HG02981 (cell line): Measurements from ENCODE around the gene GRHL3.

ENCODE experiments used
- ATAC-seq: cut with Tn5 transposase; IDR thresholded peaks from one replicate; pipeline ENCODE4 v1.9.1; 2021; ENCODE audit warnings: mild to moderate bottlenecking, moderate library complexity; ENCODE audit not compliant: unreplicated experiment

Gene GRHL3

DNA sequence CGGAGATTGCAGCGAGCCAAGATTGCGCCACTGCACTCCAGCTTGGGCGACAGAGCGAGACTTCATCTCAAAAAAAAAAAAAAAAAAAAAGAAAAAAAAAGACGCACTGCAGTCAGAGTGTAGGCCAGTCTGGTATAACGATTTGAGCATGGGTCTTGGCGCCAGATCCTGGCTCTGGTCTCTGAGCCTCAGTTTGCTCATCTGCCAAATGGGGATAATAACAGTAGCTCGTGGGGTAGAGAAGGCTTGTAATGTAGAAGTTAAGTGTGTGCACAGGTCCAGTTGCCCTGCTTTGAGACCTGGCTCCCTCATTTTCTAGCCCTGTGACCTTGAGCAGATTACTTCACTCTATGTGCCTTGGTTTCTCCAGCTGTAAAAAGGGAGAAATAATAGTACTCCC is 26.3 kb upstream of the GRHL3 start:
- no peak for ATAC-seq

DNA sequence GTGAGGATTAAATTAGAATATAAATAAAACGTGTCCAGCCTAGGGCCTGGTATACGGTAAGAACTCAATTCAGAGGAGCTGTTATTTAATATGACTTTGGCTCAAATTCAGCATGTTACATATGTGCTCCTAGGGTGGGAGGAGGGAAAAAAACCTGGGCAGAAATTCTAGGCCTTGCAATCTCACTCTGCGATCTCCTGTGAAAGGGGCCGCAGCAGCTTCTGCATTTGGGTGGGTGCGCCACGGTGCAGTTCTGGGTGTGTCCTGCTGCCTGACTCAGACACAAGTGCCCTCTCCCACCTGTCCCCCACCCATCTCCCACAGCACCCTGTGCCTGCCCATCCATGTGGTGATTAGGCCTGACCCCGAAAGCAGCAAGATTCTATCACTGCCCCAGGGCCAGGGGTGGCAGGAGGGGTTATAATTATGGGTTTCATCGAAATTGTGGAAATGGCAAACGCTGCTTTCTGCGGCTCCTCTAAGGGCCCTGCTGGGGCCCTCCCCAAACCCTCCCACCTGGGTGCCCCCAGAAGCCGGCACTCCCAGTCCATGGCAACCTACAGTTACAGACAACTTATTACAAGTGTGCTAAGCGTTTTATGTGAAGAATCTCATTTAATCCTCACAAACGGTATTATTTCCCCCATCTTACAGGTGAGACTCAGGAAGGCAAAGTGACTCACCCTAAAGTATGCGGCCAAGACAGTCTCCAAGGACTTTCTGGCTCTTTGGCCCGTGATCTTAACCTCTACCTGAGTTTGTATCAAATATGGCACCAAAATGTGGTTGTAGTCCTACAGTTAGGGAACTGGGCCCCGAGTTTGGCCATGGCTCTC is 25.5 kb upstream of the GRHL3 start:
- no peak for ATAC-seq

DNA sequence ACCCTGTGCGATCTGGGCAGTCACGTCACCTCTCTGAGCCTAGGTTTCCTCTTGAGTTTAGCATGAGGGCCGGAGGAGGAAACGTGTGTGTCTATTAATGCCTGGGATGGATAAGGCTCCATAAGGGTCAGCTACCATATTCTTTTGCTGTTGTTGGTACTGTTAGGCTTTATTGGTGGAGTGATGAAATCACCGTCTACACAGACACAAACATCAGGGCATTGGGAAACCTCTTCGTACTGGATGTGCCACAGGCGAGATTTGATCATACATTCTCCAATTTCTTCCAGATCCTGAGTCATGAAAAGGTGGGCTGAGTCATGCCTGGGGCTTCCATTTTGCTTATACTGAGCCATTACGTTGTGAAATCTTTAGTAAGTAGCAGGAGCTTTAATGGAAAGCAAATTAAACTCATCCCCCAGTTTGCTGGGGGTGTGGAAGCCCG is 24.9 kb upstream of the GRHL3 start:
- no peak for ATAC-seq

DNA sequence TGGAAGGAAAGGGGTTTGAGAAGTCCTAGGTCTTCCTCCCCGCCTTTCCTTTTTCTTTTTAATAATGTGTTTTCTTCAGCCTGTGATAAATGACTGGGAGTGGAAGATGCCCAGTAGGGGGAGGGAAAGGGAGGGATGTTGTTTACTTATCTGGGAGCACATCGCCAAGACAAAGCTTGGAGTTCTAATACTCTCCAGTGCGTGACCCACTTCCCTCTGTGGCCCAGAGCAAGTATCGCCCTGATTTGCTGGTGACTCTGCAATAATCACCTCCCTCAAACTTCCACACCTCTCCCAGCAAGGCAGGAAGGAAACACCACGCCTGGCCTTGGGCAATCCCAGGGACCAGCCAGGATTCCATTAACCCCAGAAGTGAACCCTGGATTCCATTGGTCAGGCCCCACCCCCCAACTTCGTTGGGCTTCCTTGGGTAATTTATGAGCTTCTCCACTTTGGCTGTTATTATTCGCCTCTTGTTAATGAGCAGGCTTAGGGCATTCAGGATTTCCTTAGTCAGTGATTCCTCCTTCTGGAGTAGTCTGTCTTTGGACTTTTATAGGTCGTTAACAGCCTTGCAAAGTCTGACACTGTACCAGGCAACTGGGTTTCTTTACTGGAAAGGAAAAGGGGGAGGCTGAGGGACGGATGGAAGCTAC is 24.3 kb upstream of the GRHL3 start:
- ATAC-seq: no peak

- no peak for ATAC-seq
These were observed 23.6 kb upstream of the GRHL3 start for GRCh38 chr1:24295535-24295934.

DNA sequence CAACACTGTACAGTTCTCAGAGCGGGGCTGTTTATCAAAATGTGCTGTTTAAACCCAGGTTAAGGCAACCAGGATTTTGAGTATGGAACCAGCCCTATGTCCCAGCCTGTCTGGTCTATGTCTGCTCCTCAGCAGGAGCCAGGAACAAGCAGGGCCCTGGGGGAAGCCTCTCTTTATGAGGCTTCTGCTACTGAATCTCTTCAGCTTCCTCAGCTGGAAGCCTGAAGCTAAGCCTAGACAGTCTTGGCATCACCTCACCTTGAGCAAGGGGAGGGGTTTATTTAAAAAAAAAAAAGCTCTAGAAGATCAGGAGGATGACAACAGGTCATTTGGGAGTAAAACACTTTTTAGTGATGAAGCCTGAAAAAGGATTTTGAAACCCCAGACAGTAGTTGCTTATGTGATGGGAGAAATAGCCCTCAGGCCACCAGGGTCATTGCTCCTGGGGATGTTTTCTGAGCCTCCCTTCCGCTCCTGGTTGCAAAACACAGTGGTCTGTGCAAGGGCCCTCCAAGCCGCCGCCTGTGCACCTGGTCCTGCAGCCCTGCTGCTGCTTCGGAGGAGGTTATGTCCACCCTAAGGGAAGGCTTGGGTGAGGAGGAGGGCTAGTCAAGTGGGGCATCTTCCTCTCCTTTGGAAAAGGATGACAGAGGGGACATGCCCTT is 21.8 kb upstream of the GRHL3 start:
- no peak for ATAC-seq

DNA sequence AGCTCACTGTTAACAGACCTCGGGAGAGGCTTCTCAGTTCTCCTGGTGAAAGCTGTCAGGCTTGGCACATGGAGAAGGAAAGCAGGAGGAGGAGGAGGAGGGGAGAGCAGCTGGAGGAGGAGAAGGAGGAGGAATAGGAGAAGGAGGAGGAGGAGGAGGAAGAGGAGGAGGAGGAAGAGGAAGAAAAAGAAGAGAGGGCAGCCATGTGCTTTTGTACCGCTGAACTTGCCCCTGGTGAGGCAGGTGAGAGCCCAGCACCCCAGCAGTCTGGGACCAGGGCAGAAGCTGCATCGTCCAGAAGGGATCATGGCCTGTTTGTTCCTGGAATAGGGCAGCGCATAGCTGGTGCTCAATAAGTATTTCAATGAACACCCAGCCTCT is 21.3 kb upstream of the GRHL3 start:
- no peak for ATAC-seq

- no peak for ATAC-seq
These were observed 20.6 kb upstream of the GRHL3 start for GRCh38 chr1:24298606-24299005.

GRCh38 chr1:24299901-24300300 is 19.3 kb upstream of the GRHL3 start:
- ATAC-seq: no peak

- no peak for ATAC-seq
These were observed 18.0 kb upstream of the GRHL3 start for GRCh38 chr1:24300971-24301784.

GRCh38 chr1:24301785-24302175 is 17.4 kb upstream of the GRHL3 start:
- no peak for ATAC-seq

DNA sequence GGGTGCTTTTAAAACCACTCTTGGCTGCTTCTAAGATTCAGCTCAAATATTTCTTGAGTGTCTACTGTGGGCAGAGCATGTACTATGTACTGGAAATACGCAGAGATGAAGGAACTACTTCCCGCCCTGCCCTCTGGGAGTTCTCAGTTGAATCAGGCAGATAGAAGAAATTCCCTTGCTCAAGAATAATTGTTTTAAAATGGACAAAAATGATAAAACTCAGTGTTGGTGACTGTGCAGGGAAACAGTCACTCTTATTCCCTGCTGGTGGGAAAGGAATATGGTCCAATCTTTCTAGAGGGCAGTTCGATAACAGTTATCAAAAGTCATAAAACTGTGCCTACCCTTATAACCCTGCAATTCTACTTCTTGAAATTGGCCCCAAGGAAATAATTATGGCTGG is 16.9 kb upstream of the GRHL3 start:
- ATAC-seq: no peak

GRCh38 chr1:24303600-24303999 is 15.6 kb upstream of the GRHL3 start:
- no peak for ATAC-seq

DNA sequence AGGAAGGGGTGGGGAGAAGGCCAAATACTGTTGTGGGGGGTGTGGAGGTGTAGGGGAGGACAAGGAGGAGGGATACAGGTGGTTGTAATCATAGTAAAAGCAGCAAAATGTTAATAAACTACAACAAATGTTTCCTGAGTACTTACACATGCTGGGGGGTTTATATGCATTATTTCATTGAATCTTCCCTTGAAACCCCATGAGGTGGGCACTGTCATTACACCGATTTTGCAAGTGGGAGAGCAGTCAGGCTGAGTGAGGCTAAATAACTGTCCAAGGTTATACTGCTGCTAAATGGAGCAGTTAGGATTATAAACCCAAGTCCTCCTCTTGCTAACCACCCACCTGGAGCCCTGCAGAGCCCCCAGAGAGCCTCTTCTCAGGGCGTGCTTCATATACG is 14.4 kb upstream of the GRHL3 start:
- ATAC-seq: no peak

- ATAC-seq: no peak
These were observed 10.7 kb upstream of the GRHL3 start for GRCh38 chr1:24308365-24309015.

DNA sequence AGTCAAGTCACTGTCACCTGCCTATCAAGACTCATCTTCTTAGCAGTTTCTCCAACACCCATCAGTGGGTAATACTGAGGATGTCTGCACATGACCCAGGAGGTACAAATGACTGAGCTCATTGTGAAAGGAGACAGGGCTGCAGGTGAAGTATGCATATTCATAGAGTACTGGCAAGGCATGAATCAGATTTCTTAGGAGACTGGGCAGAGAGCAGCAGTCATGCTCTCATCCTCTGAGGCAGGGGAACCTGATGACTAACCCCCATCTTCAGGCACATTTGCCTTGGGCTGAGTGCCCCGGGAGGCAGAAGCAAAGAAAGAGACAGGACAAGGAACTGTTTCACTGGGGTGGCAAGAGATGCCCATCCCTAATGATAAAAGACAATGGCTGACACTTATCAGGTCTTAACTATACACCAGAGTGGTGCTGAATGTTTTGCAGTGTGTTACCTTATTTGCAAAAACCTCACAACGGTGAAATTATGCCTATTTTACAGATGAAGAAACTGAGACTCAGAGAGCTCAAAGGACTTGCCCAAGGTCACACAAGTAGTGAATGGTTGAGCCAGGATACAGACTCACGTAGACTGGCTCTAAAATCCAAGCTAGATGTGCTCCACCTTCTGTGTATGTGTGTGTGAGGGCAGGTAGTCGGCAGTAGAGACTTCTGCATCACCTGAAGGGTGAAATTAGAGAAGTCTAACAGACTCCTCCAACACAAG is 9.2 kb upstream of the GRHL3 start:
- ATAC-seq: no peak

- no peak for ATAC-seq
These were observed 7.9 kb upstream of the GRHL3 start for GRCh38 chr1:24311234-24311633.

DNA sequence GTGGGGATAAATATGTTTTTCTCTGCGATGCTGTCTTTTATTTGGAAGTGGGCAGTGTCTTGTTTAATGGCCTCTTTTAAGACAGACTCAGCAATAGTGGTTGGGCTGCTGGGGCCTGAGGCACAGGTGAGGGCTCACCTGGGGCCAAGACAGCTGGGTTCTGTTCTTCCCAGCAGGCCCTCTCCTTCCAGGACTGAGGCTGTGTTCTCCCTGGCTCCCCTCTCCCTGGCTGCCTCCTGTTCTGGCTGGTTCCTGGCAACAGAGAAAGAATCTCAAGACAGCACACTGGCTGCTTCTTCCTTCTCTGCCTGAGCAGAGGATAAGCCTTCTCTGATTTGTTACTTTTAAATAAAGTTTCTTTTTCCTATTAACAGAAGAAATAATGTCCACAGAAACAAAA is 7.4 kb upstream of the GRHL3 start:
- no peak for ATAC-seq

DNA sequence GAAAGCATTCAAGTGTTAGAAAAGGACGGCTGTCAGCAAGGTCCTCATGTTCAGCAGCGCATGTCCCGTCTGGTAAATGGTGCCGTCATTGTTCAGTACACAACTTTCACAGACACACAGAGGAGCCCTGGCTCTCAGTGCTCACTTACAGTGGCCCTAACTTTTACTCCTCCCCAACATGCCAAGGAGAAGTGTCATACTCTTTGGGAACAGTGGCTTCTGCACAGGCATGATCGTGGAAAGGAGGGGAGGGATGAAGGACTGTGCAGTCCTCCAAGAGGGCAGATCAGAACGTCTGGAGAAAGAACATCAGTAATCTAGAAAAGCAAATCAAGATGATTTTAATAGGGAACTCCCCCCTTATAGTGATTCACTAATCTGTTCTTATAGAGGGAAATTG is 3.8 kb upstream of the GRHL3 start:
- no peak for ATAC-seq

DNA sequence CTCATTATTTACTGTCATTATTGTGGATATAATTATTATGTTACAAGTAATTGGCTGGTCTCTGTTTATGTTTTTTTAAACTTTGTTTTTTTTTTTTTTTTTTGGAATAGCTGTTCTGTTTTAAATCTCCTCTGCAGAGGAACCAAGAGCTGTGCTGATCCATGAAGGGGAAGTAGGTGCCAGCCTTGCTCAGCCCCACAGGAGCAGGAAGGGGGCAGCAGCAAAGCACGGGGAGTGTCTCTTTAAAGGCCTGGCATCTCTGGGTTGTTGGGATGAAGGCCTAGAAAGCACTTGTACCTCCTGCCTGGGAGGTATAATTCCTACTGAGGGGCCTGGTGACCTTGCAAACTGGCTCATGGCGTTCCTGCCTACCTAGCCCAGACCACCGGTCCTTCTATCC is 2.5 kb upstream of the GRHL3 start:
- no peak for ATAC-seq
